Osteoblast (primary cell): ENCODE data around the gene MTURN. TPM values are rescaled to one million over a fixed set of nuclear protein-coding genes. Genes with fewer than 3 reads are reported as not detected.
"Not testable (repeated sequence)": the region's sequence is repeated elsewhere in the genome, so short reads cannot be mapped to it uniquely, and the experiment has no call there.

ENCODE experiments used
- DNase-seq: peaks from one replicate; pipeline ENCODE4 v3.0.0; 2011; ENCODE audit warnings: low spot score, mixed read lengths; ENCODE audit not compliant: insufficient read length; ENCODE audit errors: missing footprints
- H2AFZ ChIP-seq: 2 replicates; pipeline ENCODE4 v1.6.0; 2011; ENCODE audit warnings: mild to moderate bottlenecking, low read length
- H3K27ac ChIP-seq: 2 replicates; pipeline ENCODE4 v1.5.1; 2011; ENCODE audit warnings: mild to moderate bottlenecking, low read depth, low read length, moderate library complexity
- H3K27me3 ChIP-seq: 2 replicates; pipeline ENCODE4 v1.6.0; 2012; ENCODE audit warnings: mild to moderate bottlenecking, control low read depth, inconsistent platforms, low read length, moderate library complexity; ENCODE audit not compliant: insufficient read depth
- H3K36me3 ChIP-seq: 2 replicates; pipeline ENCODE4 v1.5.1; 2011; ENCODE audit warnings: mild to moderate bottlenecking, low read length, control low read depth, moderate library complexity; ENCODE audit not compliant: insufficient read depth
- H3K4me1 ChIP-seq: 2 replicates; pipeline ENCODE4 v1.5.1; 2011; ENCODE audit warnings: mild to moderate bottlenecking, low read length, control low read depth, moderate library complexity; ENCODE audit not compliant: insufficient read depth
- H3K4me2 ChIP-seq: 2 replicates; pipeline ENCODE4 v1.6.0; 2011; ENCODE audit warnings: mild to moderate bottlenecking, low read length; ENCODE audit not compliant: insufficient read depth
- H3K4me3 ChIP-seq: fragments of 200-600 bp; sonication (generic); 3 replicates; pipeline ENCODE4 v1.5.1; 2012; ENCODE audit warnings: mild to moderate bottlenecking, low read length, inconsistent platforms; ENCODE audit not compliant: insufficient read depth
- H3K79me2 ChIP-seq: 2 replicates; pipeline ENCODE4 v1.6.0; 2012; ENCODE audit warnings: mild to moderate bottlenecking, low read length, control low read depth, inconsistent platforms; ENCODE audit not compliant: insufficient read depth
- H3K9me3 ChIP-seq: 2 replicates; pipeline ENCODE4 v1.5.1; 2011; ENCODE audit warnings: low read depth, low read length, control low read depth
- H4K20me1 ChIP-seq: 2 replicates; pipeline ENCODE4 v1.6.0; 2012; ENCODE audit warnings: mild to moderate bottlenecking, low read length, control low read depth; ENCODE audit not compliant: insufficient read depth
- CTCF ChIP-seq: IDR thresholded peaks from 2 replicates; pipeline ENCODE4 v1.5.1; 2011; ENCODE audit warnings: mild to moderate bottlenecking, low read depth, low read length, moderate library complexity; ENCODE audit errors: extremely low read depth
- total RNA-seq: library from RNA; depleted of rRNA; stranded (reverse); fragments of >200 nt; gene quantifications from 2 replicates; pipeline ENCODE4 v1.2.3, GENCODE V29; 2012

Gene MTURN
- total RNA-seq, 1 donor: 31.1 TPM

DNA sequence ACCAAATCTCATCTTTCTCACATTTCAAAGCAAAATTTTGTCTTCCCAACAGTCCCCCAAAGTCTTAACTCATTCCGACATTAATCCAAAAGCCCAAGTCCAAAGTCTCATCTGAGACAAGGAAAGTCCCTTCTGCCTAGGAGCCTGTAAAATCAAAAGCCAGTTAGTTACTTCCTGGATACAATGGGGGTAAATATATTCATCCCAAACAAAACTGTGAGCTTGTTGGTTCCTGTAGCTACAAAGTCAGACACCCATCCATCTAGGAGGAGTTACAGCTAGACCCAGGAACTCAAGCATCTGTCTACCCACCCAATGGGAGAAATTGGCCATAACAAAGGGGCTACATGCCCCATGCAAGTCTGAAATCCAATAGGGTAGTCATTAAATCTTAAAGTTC, 51.9 kb downstream of the MTURN start:
- H3K4me3 ChIP-seq: no peak overlapping the region
- DNase-seq: no peak
- no peaks in the 10 kb centered on the region for H3K79me2 ChIP-seq
- H4K20me1 ChIP-seq: no peaks in the 10 kb centered on the region
- H3K27ac ChIP-seq: no peak overlapping the region
- H3K4me1 ChIP-seq: no peaks in the 10 kb centered on the region
- H2AFZ ChIP-seq: no peak overlapping the region
- no peak overlapping the region for H3K4me2 ChIP-seq
- no peak for TF ChIP-seq CTCF
- peaks cover 3% of the 10 kb centered on the region for H3K27me3 ChIP-seq
- no peaks in the 10 kb centered on the region for H3K9me3 ChIP-seq
- H3K36me3 ChIP-seq: no peaks in the 10 kb centered on the region

- DNase-seq: no peak
- Histone ChIP-seq H2AFZ (no peak overlapping the region), H3K4me1 (no peaks in the 10 kb centered on the region), H3K4me2 (no peak overlapping the region), H3K27me3 (peaks cover 3% of the 10 kb centered on the region), H3K79me2 (no peaks in the 10 kb centered on the region), H3K27ac (no peak overlapping the region), H3K4me3 (no peak overlapping the region), H4K20me1 (no peaks in the 10 kb centered on the region), H3K9me3 (no peaks in the 10 kb centered on the region), H3K36me3 (no peaks in the 10 kb centered on the region)
- no peak for TF ChIP-seq CTCF
Measured at GRCh38 chr7:30187513-30187912, 52.7 kb downstream of the MTURN start.

- not testable (repeated sequence) for H3K36me3 ChIP-seq, H3K9me3 ChIP-seq, H4K20me1 ChIP-seq, H3K27me3 ChIP-seq, H3K4me3 ChIP-seq, H3K79me2 ChIP-seq, H3K4me1 ChIP-seq, H3K27ac ChIP-seq, DNase-seq, H2AFZ ChIP-seq, H3K4me2 ChIP-seq
Measured at GRCh38 chr7:30188381-30188780, 53.6 kb downstream of the MTURN start.

DNA sequence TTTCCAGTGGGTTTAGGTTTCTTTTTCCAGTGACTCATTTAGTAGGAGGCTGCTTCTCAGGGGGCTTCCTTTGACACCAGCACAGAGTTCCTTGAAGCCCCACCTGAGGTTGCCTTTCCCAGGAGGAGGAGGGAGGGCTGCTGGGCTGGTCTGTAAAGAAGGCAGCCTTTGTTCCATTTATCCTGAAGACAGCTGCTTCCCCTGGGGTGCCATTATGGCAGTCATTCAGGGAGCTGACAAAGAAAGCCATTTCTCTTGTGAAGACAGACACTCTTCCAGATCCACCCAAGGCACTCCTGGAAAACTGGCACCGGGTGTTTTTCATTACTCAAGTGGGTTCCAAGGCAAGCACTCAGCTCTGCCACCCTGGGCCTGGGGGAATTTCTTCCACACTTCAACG, 54.0 kb downstream of the MTURN start:
- Histone ChIP-seq H4K20me1 (no peaks in the 10 kb centered on the region), H3K36me3 (no peaks in the 10 kb centered on the region), H3K4me1 (no peaks in the 10 kb centered on the region), H3K27ac (no peak overlapping the region), H2AFZ (no peak overlapping the region), H3K79me2 (no peaks in the 10 kb centered on the region), H3K9me3 (no peaks in the 10 kb centered on the region), H3K27me3 (peaks cover 3% of the 10 kb centered on the region), H3K4me3 (no peak overlapping the region), H3K4me2 (no peak overlapping the region)
- no peak for TF ChIP-seq CTCF
- no peak for DNase-seq

- H4K20me1 ChIP-seq: no peaks in the 10 kb centered on the region
- H2AFZ ChIP-seq: no peak overlapping the region
- H3K4me2 ChIP-seq: no peak overlapping the region
- H3K4me1 ChIP-seq: no peaks in the 10 kb centered on the region
- no peaks in the 10 kb centered on the region for H3K36me3 ChIP-seq
- no peak overlapping the region for H3K4me3 ChIP-seq
- H3K27ac ChIP-seq: no peak overlapping the region
- H3K79me2 ChIP-seq: no peaks in the 10 kb centered on the region
- H3K9me3 ChIP-seq: peaks cover 6% of the 10 kb centered on the region
- H3K27me3 ChIP-seq: peaks cover 3% of the 10 kb centered on the region
- DNase-seq: no peak
- no peak for TF ChIP-seq CTCF
Measured at GRCh38 chr7:30191809-30192208, 57.0 kb downstream of the MTURN start.
